ENCODE measurements around the gene SLC38A2.
A peak's percentile ranks its signal among the peaks of the same experiment; 100 is the strongest.

SLC38A2 gene

GRCh38 chr12:46373301-46374296, 1.0 kb upstream of the SLC38A2 start:
- peak; percentile 52 for DNase-seq

DNA sequence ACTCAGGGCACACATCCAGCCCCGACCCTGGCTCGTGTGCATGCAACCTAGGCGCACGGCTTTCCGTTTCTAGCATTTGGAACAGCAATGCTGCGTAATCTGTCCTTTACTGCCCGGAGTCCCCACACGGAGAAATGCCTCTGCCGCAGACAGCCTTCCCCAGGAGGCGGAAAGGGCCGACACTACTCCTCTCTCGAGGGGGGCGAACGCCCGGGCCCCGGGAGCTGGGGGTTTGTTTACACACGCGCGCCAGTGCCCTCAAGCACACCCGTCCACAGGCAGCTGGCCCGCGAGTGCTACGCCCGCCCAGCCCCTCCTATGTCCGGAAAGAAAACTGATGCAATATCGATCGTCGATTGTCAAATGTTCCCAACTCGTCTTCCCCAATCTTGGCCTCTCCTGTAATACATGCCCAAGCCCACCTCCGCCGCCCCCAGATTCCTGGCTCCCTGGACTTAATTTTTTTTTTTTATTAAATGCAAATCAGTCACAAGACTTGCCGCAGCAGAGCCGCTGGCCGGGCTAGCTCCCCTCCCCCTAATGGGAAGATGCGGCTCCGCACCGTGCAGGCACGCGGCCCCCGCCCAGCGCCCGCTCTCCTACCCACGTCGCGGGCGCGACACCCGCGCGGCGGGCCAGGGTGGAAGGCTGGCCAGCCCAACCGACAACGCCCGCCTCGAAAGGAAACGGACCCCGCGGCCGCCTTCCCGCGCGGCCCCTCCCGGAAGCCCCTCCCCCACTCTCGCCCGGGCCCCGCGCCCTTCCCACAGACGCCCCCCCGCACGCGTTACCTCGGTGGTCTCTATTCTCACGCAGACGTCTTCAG, 642 bp downstream of the SLC38A2 start:
- DNase-seq, result peak; percentile 74

GRCh38 chr12:46370792-46371717, 1.5 kb downstream of the SLC38A2 start:
- DNase-seq, result peak; percentile 96

DNA sequence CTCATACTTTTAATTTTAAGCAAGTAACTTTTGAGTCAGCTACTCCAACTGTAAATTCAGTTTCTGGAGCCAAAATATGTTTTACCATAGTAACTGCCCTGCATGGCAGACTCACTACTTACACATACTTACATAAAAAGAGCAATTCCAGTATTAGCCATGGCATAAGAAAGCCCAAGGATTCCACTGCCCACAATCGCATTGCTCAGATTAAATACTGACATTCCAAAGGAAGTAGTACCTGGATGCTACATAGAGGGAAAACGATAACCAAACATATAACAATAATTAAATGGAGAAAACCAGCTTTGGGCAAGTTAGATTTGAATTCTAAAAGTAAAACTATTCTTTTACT, 2.2 kb downstream of the SLC38A2 start:
- no peak for DNase-seq

GRCh38 chr12:46369474-46370379, 2.8 kb downstream of the SLC38A2 start:
- no peak for DNase-seq

DNA sequence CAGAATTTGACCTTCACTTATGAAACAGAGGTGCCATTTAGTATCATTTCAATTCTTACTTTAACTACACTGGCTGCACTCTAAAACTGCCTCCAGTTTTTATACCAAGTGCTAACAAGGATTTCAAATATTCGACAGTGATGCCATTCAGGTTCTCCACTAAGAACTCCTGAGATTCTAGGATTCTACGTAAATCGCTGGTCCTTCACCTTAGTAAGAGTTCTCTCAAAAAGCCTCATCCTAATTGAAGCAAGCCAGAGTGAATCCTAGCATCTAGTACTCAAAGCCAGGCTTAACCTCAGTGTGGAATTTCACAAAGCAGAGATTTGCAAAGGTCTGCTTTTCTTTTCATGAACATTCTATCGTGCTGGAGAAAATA, 3.5 kb downstream of the SLC38A2 start:
- DNase-seq, result no peak

- no peak for DNase-seq
These were observed 3.9 kb downstream of the SLC38A2 start for GRCh38 chr12:46368684-46369083.

- no peak for DNase-seq
These were observed 4.4 kb downstream of the SLC38A2 start for GRCh38 chr12:46368138-46368537.

DNA sequence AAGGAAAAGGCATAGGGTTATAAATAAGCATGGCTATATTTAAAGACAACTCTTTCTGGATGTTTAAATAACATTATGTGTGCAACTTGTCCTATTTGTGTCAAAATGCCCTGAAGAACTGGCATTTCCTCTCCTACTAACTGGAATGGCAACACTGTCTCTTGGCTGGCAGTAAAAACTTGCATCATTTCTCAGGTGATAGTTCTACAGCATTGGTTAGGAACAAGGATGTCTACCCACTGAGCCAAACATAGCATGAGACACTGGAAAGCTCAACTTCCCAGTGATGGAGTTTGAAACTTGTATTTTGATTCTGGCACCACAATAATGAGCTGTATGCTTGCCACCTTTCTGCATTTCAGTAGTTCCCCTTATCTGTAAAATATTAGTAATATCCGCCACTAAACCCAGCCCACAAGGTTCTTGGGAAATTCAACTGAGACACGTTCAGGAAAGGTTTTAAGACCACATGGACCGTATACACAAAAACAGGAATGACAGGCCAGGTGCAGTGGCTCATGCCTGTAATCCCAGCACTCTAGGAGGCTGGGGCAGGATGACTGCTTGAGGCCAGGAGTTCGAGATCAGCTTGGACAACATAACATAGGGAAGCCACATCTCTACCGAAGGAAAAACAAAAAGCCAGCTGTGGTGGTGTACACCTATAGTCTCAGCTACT, 5.1 kb downstream of the SLC38A2 start:
- DNase-seq, result no peak

GRCh38 chr12:46366771-46367170, 5.8 kb downstream of the SLC38A2 start:
- no peak for DNase-seq

DNA sequence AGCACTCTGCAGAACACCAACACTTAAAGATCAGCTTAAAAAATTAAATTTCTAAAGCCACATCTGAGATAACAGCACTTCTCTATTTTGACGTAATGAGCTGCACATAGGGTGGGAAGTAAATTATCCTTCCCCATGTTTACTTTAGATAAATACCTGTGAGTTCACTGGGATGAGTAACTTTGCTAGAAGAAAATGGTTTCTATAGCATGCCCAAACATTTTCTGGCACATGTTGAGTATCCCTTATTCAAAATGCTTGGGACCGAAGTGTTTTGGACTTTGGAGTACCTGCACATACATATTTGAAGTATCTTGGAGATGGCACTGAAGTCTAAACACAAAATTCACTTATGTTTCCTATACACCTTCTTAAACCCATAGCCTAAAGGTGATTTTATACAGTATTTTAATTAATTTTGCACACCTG, 6.6 kb downstream of the SLC38A2 start:
- DNase-seq, result no peak

DNA sequence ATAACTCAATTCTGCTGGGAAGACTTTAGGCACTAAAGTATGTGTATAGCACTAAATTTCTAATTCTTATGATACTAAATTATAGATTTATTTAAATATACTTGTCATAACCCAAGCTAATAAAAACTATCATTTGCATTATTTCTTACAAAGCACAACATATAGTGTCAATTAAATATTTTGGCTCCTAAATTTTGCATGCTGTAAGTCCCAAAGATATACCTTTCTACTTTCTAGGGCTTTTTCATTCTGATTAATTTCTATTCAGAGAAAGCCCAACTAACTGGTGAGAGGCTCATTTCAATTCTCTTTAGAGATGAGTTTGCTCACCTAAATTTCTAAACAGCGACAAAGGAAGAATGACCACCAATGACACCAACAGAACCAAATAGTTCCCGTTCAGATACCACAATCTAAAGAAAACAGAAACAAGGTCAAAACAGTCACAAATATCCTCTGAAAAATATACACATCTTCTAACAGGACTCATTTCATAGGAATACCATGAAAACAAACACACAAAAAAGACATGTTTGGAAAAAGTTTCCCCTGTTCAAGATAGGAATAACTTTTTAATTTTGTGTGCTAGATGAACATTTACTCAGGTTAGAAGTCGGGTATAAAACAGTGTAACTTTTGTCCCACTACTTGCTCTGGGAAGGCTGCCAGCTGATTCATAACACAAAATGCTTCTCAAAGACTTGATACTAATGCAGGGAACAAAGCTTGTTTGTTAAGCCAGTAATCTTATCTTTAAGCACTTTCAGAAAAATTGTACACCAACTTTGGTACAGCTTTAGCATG, 7.6 kb downstream of the SLC38A2 start:
- DNase-seq, result no peak

DNA sequence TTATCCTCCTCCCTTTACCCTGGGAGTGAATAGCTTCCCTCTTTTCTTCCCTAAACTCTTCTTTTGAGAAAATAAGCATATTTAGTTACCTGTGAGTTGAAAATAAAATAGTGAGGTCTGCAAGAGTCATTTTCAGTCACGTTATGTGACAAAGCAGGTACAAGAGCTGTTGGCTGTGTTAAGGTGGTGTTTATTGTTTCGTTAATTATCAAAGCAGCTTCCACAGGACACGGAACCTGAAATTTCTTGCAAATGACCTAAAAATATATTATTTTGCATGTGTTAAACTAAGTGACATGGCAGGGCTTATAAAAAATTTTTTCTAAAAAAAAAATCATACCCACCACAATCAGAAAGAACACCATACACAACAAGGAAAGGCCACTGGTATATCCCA, 8.3 kb downstream of the SLC38A2 start:
- DNase-seq, result no peak

DNA sequence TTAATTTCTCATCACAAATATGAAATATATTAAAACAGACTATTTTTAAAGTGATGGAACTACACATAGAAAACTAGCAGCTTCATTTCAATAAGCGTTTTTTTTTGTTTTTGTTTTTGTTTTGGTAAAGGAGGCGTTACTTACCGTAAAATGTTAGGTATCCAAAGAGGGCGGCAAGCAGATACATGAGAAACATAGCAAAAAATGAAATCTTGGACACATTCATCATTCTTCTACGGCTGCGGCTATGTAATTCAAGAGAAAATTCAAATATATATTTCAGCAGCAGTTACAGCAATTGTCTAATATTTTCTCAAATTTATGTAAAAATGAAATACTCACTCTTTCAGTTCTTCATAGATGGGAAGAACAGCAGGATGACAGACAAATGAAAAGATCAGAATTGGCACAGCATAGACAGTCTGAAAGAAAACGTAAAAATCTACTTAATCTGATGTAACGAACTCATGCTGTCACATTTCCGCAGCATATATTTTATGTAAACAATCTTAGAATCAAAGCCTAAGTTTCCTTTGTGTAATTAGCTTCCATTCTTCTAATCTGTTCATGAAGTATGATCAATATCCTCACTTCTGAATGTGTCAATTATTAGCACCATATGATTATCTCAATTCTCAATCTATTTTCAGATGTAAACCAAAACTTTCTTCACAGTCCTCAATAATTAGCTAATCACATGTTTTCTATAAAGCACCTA, 8.8 kb downstream of the SLC38A2 start:
- no peak for DNase-seq

GRCh38 chr12:46362895-46363581, 9.5 kb downstream of the SLC38A2 start:
- DNase-seq, result no peak

DNA sequence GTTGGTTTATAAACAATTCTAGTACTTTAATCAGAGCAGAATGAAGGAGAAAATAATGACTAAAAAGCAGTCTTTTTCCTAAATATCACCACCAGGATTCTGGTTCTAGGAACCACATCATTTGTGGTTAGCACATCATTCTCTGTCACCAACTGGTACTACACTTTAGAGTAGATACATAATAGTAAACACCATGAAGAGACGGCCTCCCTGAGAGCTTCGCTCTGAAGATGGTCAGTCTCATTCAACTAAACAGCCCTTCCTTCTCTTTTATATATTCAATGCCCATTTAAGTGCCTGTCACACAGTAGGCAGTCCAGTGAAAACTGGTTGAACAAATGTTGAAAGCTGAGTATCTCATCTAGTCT, 10.9 kb downstream of the SLC38A2 start:
- DNase-seq, result no peak

DNA sequence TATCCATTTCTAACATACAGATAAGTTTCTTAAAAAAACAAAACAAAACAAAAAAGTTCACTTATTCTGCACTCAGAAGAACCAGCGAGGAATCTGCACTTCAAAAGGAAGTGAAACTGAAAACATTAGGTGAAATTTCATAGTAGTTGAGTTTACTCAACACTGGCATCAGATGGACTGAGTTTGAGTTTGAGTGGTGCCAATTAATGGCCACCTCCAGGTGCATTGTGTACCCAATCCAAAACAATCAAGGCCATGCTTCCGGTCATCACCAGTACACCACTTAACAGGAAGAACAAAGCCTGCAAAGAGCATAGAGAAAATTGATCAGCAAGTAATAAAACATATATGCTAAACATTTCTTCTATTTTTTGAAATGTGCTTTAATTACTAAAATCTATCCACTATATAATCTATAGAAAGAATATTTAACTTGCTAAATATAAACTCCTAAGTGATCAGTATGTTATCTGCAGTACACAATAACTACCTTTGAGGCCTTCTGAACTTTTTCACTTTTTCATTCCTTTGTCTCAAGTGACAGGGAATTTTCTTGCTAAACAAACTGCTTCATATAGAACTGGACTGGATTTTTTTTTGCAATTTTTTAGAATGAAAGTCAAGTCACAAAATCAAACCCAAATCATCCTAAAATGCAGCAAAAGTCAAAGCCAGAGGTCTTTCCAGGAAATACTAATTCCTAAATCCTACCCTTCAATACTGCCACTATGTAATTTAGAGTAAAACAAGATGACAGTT, 11.5 kb downstream of the SLC38A2 start:
- DNase-seq, result no peak

DNA sequence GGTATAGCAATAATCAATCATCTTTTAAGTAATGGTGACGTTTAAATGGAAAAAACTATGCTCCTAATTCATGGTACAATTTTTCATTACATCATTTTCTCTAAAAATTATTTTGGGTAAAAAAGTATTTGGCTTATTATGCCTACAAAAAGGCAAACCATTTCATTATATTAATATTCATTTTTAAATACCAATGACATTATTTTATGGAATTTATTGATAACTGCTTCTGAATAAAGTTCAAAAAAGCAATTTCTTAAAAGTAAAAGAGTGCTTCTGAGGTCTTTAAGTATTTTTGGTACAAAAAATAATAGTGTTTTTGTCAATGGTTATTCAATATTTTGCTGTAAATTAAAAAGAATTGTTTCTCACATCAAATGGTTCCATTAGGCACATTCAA, 12.2 kb downstream of the SLC38A2 start:
- DNase-seq, result no peak

All from activated CD4-positive, alpha-beta T cell treated with anti-CD3 and anti-CD28 coated beads for 48 hours (primary cell).